Stimulated activated CD4-positive, alpha-beta T cell treated with anti-CD3 and anti-CD28 coated beads, Interleukin-12 subunit alpha, Interleukin-12 subunit beta, amount 100 ng/mL, for 4 hours (primary cell): ENCODE results near the gene PPP1R2.

Experiments
- DNase-seq: peaks from one replicate; pipeline ENCODE4 v3.0.0-alpha.2; 2020

The PPP1R2 gene

GRCh38 chr3:195565716-195566115 is 22.6 kb upstream of the PPP1R2 start:
- no peak for DNase-seq

- no peak for DNase-seq
Measured at GRCh38 chr3:195563317-195563716, 20.2 kb upstream of the PPP1R2 start.

GRCh38 chr3:195559723-195560409 is 16.7 kb upstream of the PPP1R2 start:
- no peak for DNase-seq

- DNase-seq: no peak
Measured at GRCh38 chr3:195558602-195559001, 15.5 kb upstream of the PPP1R2 start.

- no peak for DNase-seq
Measured at GRCh38 chr3:195557322-195557721, 14.2 kb upstream of the PPP1R2 start.

- DNase-seq: no peak
Measured at GRCh38 chr3:195556390-195556789, 13.3 kb upstream of the PPP1R2 start.

GRCh38 chr3:195555110-195555509 is 12.0 kb upstream of the PPP1R2 start:
- no peak for DNase-seq

GRCh38 chr3:195554458-195554857 is 11.3 kb upstream of the PPP1R2 start:
- no peak for DNase-seq

- DNase-seq: no peak
Measured at GRCh38 chr3:195553268-195553667, 10.1 kb upstream of the PPP1R2 start.

GRCh38 chr3:195551381-195551978 is 8.4 kb upstream of the PPP1R2 start:
- no peak for DNase-seq

GRCh38 chr3:195550723-195551122 is 7.6 kb upstream of the PPP1R2 start:
- DNase-seq: no peak

- DNase-seq: peak; percentile 52
Measured at GRCh38 chr3:195549931-195550519, 6.9 kb upstream of the PPP1R2 start.

GRCh38 chr3:195548987-195549386 is 5.9 kb upstream of the PPP1R2 start:
- DNase-seq: no peak

- DNase-seq: no peak
Measured at GRCh38 chr3:195548501-195548900, 5.4 kb upstream of the PPP1R2 start.

- no peak for DNase-seq
Measured at GRCh38 chr3:195548006-195548405, 4.9 kb upstream of the PPP1R2 start.

- DNase-seq: no peak
Measured at GRCh38 chr3:195546130-195546560, 3.0 kb upstream of the PPP1R2 start.

GRCh38 chr3:195544634-195545033 is 1.5 kb upstream of the PPP1R2 start:
- no peak for DNase-seq

- DNase-seq: no peak
Measured at GRCh38 chr3:195544230-195544536, 1.1 kb upstream of the PPP1R2 start.

GRCh38 chr3:195543500-195544229 is 540 bp upstream of the PPP1R2 start:
- DNase-seq: no peak

- no peak for DNase-seq
Measured at GRCh38 chr3:195542316-195542697, 818 bp downstream of the PPP1R2 start.

- DNase-seq: no peak
Measured at GRCh38 chr3:195540511-195540910, 2.6 kb downstream of the PPP1R2 start.

- no peak for DNase-seq
Measured at GRCh38 chr3:195540027-195540426, 3.1 kb downstream of the PPP1R2 start.

- no peak for DNase-seq
Measured at GRCh38 chr3:195539479-195539878, 3.6 kb downstream of the PPP1R2 start.

- DNase-seq: no peak
Measured at GRCh38 chr3:195537995-195538394, 5.1 kb downstream of the PPP1R2 start.
